Hepatocyte (in vitro differentiated cells): ENCODE results near the gene CHRNB4.

Source experiments
- CTCF ChIP-seq: fragments of 200-600 bp; sonication (generic); IDR thresholded peaks from 2 replicates; pipeline ENCODE4 v1.5.1; 2016; ENCODE audit warnings: antibody characterized with exemption, mild to moderate bottlenecking; ENCODE audit not compliant: poor library complexity
- EZH2 ChIP-seq: fragments of 200-600 bp; sonication (generic); IDR thresholded peaks from 2 replicates; pipeline ENCODE4 v1.6.1; 2016; ENCODE audit warnings: antibody characterized with exemption, mild to moderate bottlenecking, borderline replicate concordance
- EZH2phosphoT487 ChIP-seq: fragments of 200-600 bp; sonication (generic); IDR thresholded peaks from one replicate; pipeline ENCODE4 v1.6.1; 2018; ENCODE audit warnings: antibody characterized with exemption, mild to moderate bottlenecking, low read depth, moderate library complexity; ENCODE audit not compliant: unreplicated experiment, severe bottlenecking

- TF ChIP-seq EZH2phosphoT487 (no peak), CTCF (no peak), EZH2 (no peak)
Observed at GRCh38 chr15:78684657-78685056, 43.6 kb upstream of the CHRNB4 start.
